Smooth muscle cell (in vitro differentiated cells): ENCODE measurements around the gene LMOD3. TPM values are rescaled to one million over a fixed set of nuclear protein-coding genes. Genes with fewer than 3 reads are reported as not detected.

Source experiments
- DNase-seq: peaks from one replicate; lab custom pipeline; 2025; ENCODE audit not compliant: unreplicated experiment; lab: John Stamatoyannopoulos, UW
- H2AFZ ChIP-seq: fragments of 200-600 bp; sonication (generic); 2 replicates; pipeline ENCODE4 v1.6.0; 2016; ENCODE audit warnings: antibody characterized with exemption, low read depth, mild to moderate bottlenecking
- H3F3A ChIP-seq: fragments of 200-600 bp; sonication (generic); 2 replicates; pipeline ENCODE4 v1.6.0; 2017; ENCODE audit warnings: antibody characterized with exemption, low read depth
- H3K27ac ChIP-seq: fragments of 200-600 bp; sonication (generic); 2 replicates; pipeline ENCODE4 v1.5.1; 2016; ENCODE audit warnings: low read depth, mild to moderate bottlenecking
- H3K27me3 ChIP-seq: fragments of 200-600 bp; sonication (generic); 2 replicates; pipeline ENCODE4 v1.6.1; 2016; ENCODE audit warnings: low read depth, mild to moderate bottlenecking
- H3K36me3 ChIP-seq: fragments of 200-600 bp; sonication (generic); 2 replicates; pipeline ENCODE4 v1.5.1; 2016; ENCODE audit warnings: low read depth
- H3K4me1 ChIP-seq: fragments of 200-600 bp; sonication (generic); 2 replicates; pipeline ENCODE4 v1.5.1; 2016; ENCODE audit warnings: low read depth
- H3K4me2 ChIP-seq: fragments of 200-600 bp; sonication (generic); 2 replicates; pipeline ENCODE4 v1.6.0; 2016; ENCODE audit warnings: mild to moderate bottlenecking
- H3K4me3 ChIP-seq: fragments of 200-600 bp; sonication (generic); 2 replicates; pipeline ENCODE4 v1.5.1; 2016; ENCODE audit warnings: mild to moderate bottlenecking
- H3K79me2 ChIP-seq: fragments of 200-600 bp; sonication (generic); 2 replicates; pipeline ENCODE4 v1.6.0; 2016; ENCODE audit warnings: low read depth, mild to moderate bottlenecking
- H3K9ac ChIP-seq: fragments of 200-600 bp; sonication (generic); 2 replicates; pipeline ENCODE4 v1.6.0; 2016; ENCODE audit warnings: low read depth
- H3K9me3 ChIP-seq: fragments of 200-600 bp; sonication (generic); replicated peaks from 2 replicates; pipeline ENCODE4 v1.5.1; 2016; ENCODE audit warnings: low read depth
- H4K20me1 ChIP-seq: fragments of 200-600 bp; sonication (generic); 2 replicates; pipeline ENCODE4 v1.6.0; 2016; ENCODE audit warnings: low read depth
- WGBS: methylation state at CpG from one replicate; pipeline ENCODE4 v1.1.7; 2016; ENCODE audit warnings: low lambda C conversion rate; 5-methylcytosine and 5-hydroxymethylcytosine counted together
- polyA plus RNA-seq: library from polyadenylated mRNA; unstranded; fragments of >200 nt; fragmentation: Nextera tagmentation; extraction: Ambion mirVana; gene quantifications from 2 replicates; pipeline ENCODE4 v1.2.1, GENCODE V29; 2016
- total RNA-seq: library from RNA; depleted of rRNA; stranded (reverse); fragments of >200 nt; gene quantifications from 2 replicates; pipeline ENCODE4 v1.2.3, GENCODE V29; 2014
- TF ChIP-seq, protein P1 (sequence below): fragments of 200-600 bp; sonication (generic); IDR thresholded peaks from 2 replicates; pipeline ENCODE4 v1.5.1; 2017; ENCODE audit warnings: borderline replicate concordance, mild to moderate bottlenecking, antibody characterized with exemption; ENCODE audit not compliant: insufficient read depth, poor library complexity, severe bottlenecking

Gene LMOD3
- total and polyA plus RNA-seq, 2 experiments from 2014 or later = not detected

DNA sequence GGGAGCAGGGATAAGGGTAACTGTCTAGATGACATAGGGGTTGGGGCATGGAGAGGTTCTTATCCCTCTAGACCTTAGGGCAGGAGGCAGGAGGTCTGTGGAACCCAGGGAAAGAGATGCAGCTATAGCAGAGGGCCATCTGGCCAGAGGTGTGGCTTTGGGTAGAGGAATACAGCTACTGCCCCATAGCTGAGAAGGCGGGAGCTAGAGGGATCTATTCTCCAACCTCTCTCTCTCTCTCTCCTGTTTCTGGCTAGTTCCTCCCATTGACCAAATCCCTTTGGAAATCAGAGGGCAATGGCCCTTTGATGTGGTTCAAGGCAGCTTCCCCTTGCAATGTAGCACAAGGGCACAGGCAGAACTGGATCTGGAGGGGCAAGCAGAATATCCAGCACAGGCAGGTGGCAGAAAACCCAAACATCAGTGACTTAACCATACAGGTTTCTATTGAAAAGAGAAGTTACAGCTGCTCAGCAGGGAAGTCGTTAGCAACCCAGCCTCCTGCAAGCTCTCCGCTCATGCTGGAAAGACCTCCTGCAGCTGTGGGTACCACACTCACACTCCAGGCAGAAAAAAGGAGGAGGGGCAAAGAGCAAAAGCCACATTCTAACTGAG is 22.3 kb upstream of the LMOD3 start:
- H2AFZ ChIP-seq = no peak overlapping the region
- H3K9ac ChIP-seq = no peak overlapping the region
- no peak for DNase-seq
- H3K27me3 ChIP-seq = peaks cover 6% of the 10 kb centered on the region
- no peaks in the 10 kb centered on the region for H3K9me3 ChIP-seq
- H3K4me2 ChIP-seq = no peak overlapping the region
- TF ChIP-seq, protein P1, sequence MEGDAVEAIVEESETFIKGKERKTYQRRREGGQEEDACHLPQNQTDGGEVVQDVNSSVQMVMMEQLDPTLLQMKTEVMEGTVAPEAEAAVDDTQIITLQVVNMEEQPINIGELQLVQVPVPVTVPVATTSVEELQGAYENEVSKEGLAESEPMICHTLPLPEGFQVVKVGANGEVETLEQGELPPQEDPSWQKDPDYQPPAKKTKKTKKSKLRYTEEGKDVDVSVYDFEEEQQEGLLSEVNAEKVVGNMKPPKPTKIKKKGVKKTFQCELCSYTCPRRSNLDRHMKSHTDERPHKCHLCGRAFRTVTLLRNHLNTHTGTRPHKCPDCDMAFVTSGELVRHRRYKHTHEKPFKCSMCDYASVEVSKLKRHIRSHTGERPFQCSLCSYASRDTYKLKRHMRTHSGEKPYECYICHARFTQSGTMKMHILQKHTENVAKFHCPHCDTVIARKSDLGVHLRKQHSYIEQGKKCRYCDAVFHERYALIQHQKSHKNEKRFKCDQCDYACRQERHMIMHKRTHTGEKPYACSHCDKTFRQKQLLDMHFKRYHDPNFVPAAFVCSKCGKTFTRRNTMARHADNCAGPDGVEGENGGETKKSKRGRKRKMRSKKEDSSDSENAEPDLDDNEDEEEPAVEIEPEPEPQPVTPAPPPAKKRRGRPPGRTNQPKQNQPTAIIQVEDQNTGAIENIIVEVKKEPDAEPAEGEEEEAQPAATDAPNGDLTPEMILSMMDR = no peak
- H4K20me1 ChIP-seq = no peaks in the 10 kb centered on the region
- H3K27ac ChIP-seq = no peak overlapping the region
- H3K4me1 ChIP-seq = peaks cover 8% of the 10 kb centered on the region
- 35% methylated on average over 3 of the region's 3 CpGs for WGBS
- H3K4me3 ChIP-seq = no peak overlapping the region
- no peaks in the 10 kb centered on the region for H3K79me2 ChIP-seq
- H3F3A ChIP-seq = no peaks in the 10 kb centered on the region
- H3K36me3 ChIP-seq = no peaks in the 10 kb centered on the region

DNA sequence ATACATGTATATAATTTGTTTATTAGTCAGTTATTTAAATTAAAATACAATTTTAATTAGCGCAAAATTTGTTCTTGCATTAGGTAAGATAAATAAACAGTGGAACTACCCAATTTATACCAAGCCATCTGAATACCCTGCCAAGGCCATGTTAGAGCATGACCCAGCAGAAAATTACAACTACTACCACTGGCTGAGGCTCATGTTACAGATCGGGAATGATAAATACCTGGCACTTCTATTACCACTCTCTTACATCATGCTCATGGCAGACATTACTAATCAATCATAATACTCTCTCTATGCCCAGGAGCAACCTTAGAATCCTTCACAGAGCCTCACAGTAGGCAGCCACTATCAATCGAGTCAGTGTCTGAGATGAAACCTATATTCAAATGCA is 21.2 kb upstream of the LMOD3 start:
- Histone ChIP-seq H4K20me1 (no peaks in the 10 kb centered on the region), H3K4me2 (no peak overlapping the region), H3K27ac (no peak overlapping the region), H3K27me3 (peaks cover 18% of the 10 kb centered on the region), H3K4me1 (peaks cover 8% of the 10 kb centered on the region), H2AFZ (no peak overlapping the region), H3K9me3 (no peaks in the 10 kb centered on the region), H3K4me3 (no peak overlapping the region), H3K36me3 (no peaks in the 10 kb centered on the region), H3K79me2 (no peaks in the 10 kb centered on the region), H3K9ac (no peak overlapping the region), H3F3A (no peaks in the 10 kb centered on the region)
- no peak for DNase-seq
- TF ChIP-seq, protein P1 = no peak
- WGBS = 91% methylated on average over 3 of the region's 3 CpGs

DNA sequence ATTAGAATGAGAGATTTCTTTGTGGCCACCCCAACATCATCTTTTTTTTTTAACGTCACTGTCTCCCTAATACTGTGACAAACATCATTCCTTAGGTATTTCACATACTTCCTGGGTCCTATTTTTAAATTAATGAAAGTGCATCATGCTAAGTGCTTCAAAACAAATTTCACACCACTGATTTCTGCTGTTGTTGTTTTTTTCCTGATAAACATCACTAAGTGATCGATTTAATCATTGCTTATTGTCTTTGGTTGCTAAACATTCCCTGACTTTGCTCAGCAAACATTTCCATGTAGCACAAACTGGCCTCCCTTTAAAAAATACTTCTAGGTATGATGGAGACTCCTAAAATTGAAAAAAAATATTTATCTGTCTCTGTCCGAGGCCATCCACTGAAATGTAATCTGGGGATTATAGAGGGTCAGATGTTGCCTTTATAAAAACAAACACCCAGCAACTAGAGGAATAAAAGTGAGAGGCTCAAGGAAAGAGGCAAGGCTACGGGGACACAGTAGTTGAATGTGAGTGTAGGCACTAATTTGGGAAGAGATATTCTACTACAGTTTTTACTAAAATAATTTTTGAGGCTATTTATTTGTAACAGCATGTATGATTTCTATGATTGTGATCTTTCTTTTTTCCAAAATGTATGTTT is 20.5 kb upstream of the LMOD3 start:
- WGBS = 55% methylated on average over 4 of the region's 4 CpGs
- H2AFZ ChIP-seq = no peak overlapping the region
- H3K27me3 ChIP-seq = peaks cover 25% of the 10 kb centered on the region
- no peaks in the 10 kb centered on the region for H3K9me3 ChIP-seq
- H3F3A ChIP-seq = no peaks in the 10 kb centered on the region
- H3K27ac ChIP-seq = no peak overlapping the region
- H3K4me2 ChIP-seq = no peak overlapping the region
- TF ChIP-seq, protein P1 = no peak
- H3K9ac ChIP-seq = no peak overlapping the region
- no peaks in the 10 kb centered on the region for H3K36me3 ChIP-seq
- H3K4me3 ChIP-seq = no peak overlapping the region
- H4K20me1 ChIP-seq = no peaks in the 10 kb centered on the region
- H3K79me2 ChIP-seq = no peaks in the 10 kb centered on the region
- H3K4me1 ChIP-seq = peaks cover 8% of the 10 kb centered on the region
- DNase-seq = no peak

DNA sequence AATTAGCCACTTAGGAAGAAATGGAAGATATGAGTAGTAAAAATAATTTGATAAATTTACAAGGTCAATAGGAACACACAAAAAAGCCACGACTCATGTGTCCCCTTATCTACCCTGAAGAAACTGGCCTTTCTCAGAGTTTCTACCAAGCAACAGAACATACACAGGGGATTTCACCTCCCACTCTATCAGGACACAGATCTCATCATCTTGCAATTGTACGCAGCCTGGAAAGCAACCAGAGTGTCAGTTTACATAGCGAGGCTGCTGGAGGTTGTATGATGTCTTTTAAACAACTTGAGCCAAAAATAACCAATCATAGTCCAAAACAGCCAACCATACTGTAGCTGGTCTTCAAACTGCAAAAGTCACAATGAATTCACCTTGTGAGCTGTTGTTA is 19.7 kb upstream of the LMOD3 start:
- H3K27ac ChIP-seq = no peak overlapping the region
- H3K4me2 ChIP-seq = no peak overlapping the region
- peaks cover 8% of the 10 kb centered on the region for H3K4me1 ChIP-seq
- no peak overlapping the region for H3K9ac ChIP-seq
- H4K20me1 ChIP-seq = no peaks in the 10 kb centered on the region
- no peak for DNase-seq
- TF ChIP-seq, protein P1 = no peak
- H3K79me2 ChIP-seq = no peaks in the 10 kb centered on the region
- H3F3A ChIP-seq = no peaks in the 10 kb centered on the region
- WGBS = 48% methylated on average over 3 of the region's 3 CpGs
- no peaks in the 10 kb centered on the region for H3K9me3 ChIP-seq
- H2AFZ ChIP-seq = no peak overlapping the region
- peaks cover 25% of the 10 kb centered on the region for H3K27me3 ChIP-seq
- H3K4me3 ChIP-seq = no peak overlapping the region
- H3K36me3 ChIP-seq = no peaks in the 10 kb centered on the region
